ENCODE results near the gene VPS13D.

- no peak for TF ChIP-seq CTCF (IDR thresholded peaks at IDR 0.05; ENCODE audit: extremely low read depth in 1 of 2, insufficient read depth in 1 of 2, low read depth in 1 of 2, low read length in 2 of 2)
- TF ChIP-seq EZH2 (IDR thresholded peaks at IDR 0.05; ENCODE audit: borderline replicate concordance, low read depth, low read length, severe bottlenecking), result no peak
- no peak for TF ChIP-seq POLR2A (IDR thresholded peaks at IDR 0.05; ENCODE audit: low read depth, low read length)
These were observed 291.3 kb downstream of the VPS13D start for GRCh38 chr1:12521096-12521495.

All from endothelial cell of umbilical vein (primary cell).